ENCODE measurements around the gene GNG7.
"Not testable (repeated sequence)": the region's sequence is repeated elsewhere in the genome, so short reads cannot be mapped to it uniquely, and the experiment has no call there.

Gene GNG7

GRCh38 chr19:2639999-2640398 lies 62.5 kb downstream of the GNG7 start:
- no peak for DNase-seq

GRCh38 chr19:2638417-2638940 lies 64.0 kb downstream of the GNG7 start:
- DNase-seq = no peak

GRCh38 chr19:2636897-2637683 lies 65.4 kb downstream of the GNG7 start:
- DNase-seq = no peak

GRCh38 chr19:2636141-2636896 lies 66.2 kb downstream of the GNG7 start:
- no peak for DNase-seq

- no peak for DNase-seq
These were observed 67.5 kb downstream of the GNG7 start for GRCh38 chr19:2634960-2635359.

- no peak for DNase-seq
These were observed 68.1 kb downstream of the GNG7 start for GRCh38 chr19:2634228-2634951.

GRCh38 chr19:2633693-2634075 lies 68.8 kb downstream of the GNG7 start:
- DNase-seq = no peak

GRCh38 chr19:2631213-2631821 lies 71.2 kb downstream of the GNG7 start:
- DNase-seq = no peak

- no peak for DNase-seq
These were observed 72.0 kb downstream of the GNG7 start for GRCh38 chr19:2630352-2631001.

GRCh38 chr19:2629491-2630351 lies 72.8 kb downstream of the GNG7 start:
- DNase-seq = no peak

GRCh38 chr19:2628597-2628996 lies 73.9 kb downstream of the GNG7 start:
- DNase-seq = no peak

- no peak for DNase-seq
These were observed 74.6 kb downstream of the GNG7 start for GRCh38 chr19:2627855-2628254.

- DNase-seq = no peak
These were observed 75.1 kb downstream of the GNG7 start for GRCh38 chr19:2627319-2627829.

GRCh38 chr19:2625434-2625833 lies 77.1 kb downstream of the GNG7 start:
- no peak for DNase-seq

GRCh38 chr19:2624537-2625091 lies 77.9 kb downstream of the GNG7 start:
- DNase-seq = no peak

- DNase-seq = no peak
These were observed 78.7 kb downstream of the GNG7 start for GRCh38 chr19:2623798-2624197.

- not testable (repeated sequence) for DNase-seq
These were observed 80.0 kb downstream of the GNG7 start for GRCh38 chr19:2622371-2622961.

GRCh38 chr19:2619076-2619475 lies 83.4 kb downstream of the GNG7 start:
- no peak for DNase-seq

- DNase-seq = no peak
These were observed 83.9 kb downstream of the GNG7 start for GRCh38 chr19:2618611-2619010.

- no peak for DNase-seq
These were observed 84.9 kb downstream of the GNG7 start for GRCh38 chr19:2617393-2618165.

All from NCI-H1694 treated with DMSO at 0.1 percent for 48 hours (cell line).